Activated B cell treated with CpG ODN at 0.5 μM for 24 hours (primary cell): ENCODE results near the gene SRD5A3. TPM values are rescaled to one million over a fixed set of nuclear protein-coding genes. Genes with fewer than 3 reads are reported as not detected.

Experiments
- ATAC-seq: fragments of 200-7000 bp; cut with Tn5 transposase; one replicate; pipeline ENCODE4 v1.10.0; 2021; ENCODE audit warnings: low read depth, mild to moderate bottlenecking, moderate library complexity
- CTCF ChIA-PET: fragments of 350-600 bp; sonication (Branson Sonifier 250); formaldehyde crosslinking; loops from one replicate; lab custom pipeline; 2021; ENCODE audit warnings: antibody characterized with exemption; lab: Charles Lee
- POLR2A ChIA-PET: fragments of 350-600 bp; sonication (Branson Sonifier 250); formaldehyde crosslinking; loops from one replicate; lab custom pipeline; 2021; ENCODE audit warnings: antibody characterized with exemption; lab: Charles Lee
- DNase-seq: peaks from one replicate; pipeline ENCODE4 v3.0.0; 2022
- H3K27ac Mint-ChIP-seq: one replicate; pipeline ENCODE4 v1.8.0; 2020; ENCODE audit warnings: mixed read lengths
- H3K27me3 Mint-ChIP-seq: one replicate; pipeline ENCODE4 v1.8.0; 2021; ENCODE audit warnings: mixed read lengths
- H3K36me3 Mint-ChIP-seq: one replicate; pipeline ENCODE4 v1.8.0; 2021; ENCODE audit warnings: low read depth, mixed read lengths
- H3K4me1 Mint-ChIP-seq: one replicate; pipeline ENCODE4 v1.8.0; 2021; ENCODE audit warnings: mixed read lengths
- H3K4me3 Mint-ChIP-seq: one replicate; pipeline ENCODE4 v1.8.0; 2020; ENCODE audit warnings: mild to moderate bottlenecking, mixed read lengths
- H3K9me3 Mint-ChIP-seq: one replicate; pipeline ENCODE4 v1.8.0; 2020; ENCODE audit warnings: mixed read lengths
- CTCF ChIP-seq: fragments of 200-600 bp; IDR thresholded peaks from one replicate; pipeline ENCODE4 v1.8.0; 2022; ENCODE audit warnings: antibody characterized with exemption, mild to moderate bottlenecking
- intact Hi-C: fragments of 100-400 bp; cut with micrococcal nuclease; formaldehyde crosslinking; loops from one replicate; pipeline ENCODE4 v1.15.1; 2024
- total RNA-seq: library from RNA; stranded (reverse); gene quantifications from 2 replicates; pipeline ENCODE4 v1.2.3, GENCODE V29; 2022

Gene SRD5A3
- total RNA-seq, 1 donor from 2014 or later, result 5.7 TPM

- no peaks in the 10 kb centered on the region for H3K9me3 Mint-ChIP-seq
- no peaks in the 10 kb centered on the region for H3K36me3 Mint-ChIP-seq
- no peak for DNase-seq
- intact Hi-C loops, result no loop called here
- ATAC-seq, result no peak
- H3K4me3 Mint-ChIP-seq, result no peak overlapping the region
- POLR2A ChIA-PET, result no interaction called here
- H3K4me1 Mint-ChIP-seq, result no peaks in the 10 kb centered on the region
- CTCF ChIA-PET, result no interaction called here
- no peak overlapping the region for H3K27ac Mint-ChIP-seq
- H3K27me3 Mint-ChIP-seq, result no peaks in the 10 kb centered on the region
- no peak for TF ChIP-seq CTCF
These were observed 35.5 kb downstream of the SRD5A3 start for GRCh38 chr4:55381502-55381901.

GRCh38 chr4:55382488-55383003 is 36.5 kb downstream of the SRD5A3 start:
- ATAC-seq, result no peak
- no peak overlapping the region for H3K4me3 Mint-ChIP-seq
- no peaks in the 10 kb centered on the region for H3K4me1 Mint-ChIP-seq
- CTCF ChIA-PET, result no interaction called here
- H3K9me3 Mint-ChIP-seq, result no peaks in the 10 kb centered on the region
- no peak for DNase-seq
- no peaks in the 10 kb centered on the region for H3K27me3 Mint-ChIP-seq
- intact Hi-C loops, result no loop called here
- H3K36me3 Mint-ChIP-seq, result no peaks in the 10 kb centered on the region
- POLR2A ChIA-PET, result no interaction called here
- TF ChIP-seq CTCF, result no peak
- H3K27ac Mint-ChIP-seq, result no peak overlapping the region

- ChIA-PET CTCF (no interaction called here), POLR2A (no interaction called here)
- H3K4me1 Mint-ChIP-seq, result no peaks in the 10 kb centered on the region
These were observed 39.2 kb downstream of the SRD5A3 start for GRCh38 chr4:55385201-55385649.

GRCh38 chr4:55386073-55386472 is 40.0 kb downstream of the SRD5A3 start:
- POLR2A ChIA-PET, result no interaction called here
- H3K36me3 Mint-ChIP-seq, result no peaks in the 10 kb centered on the region
- H3K4me3 Mint-ChIP-seq, result no peak overlapping the region
- no peak for TF ChIP-seq CTCF
- ATAC-seq, result peak; percentile 28
- DNase-seq, result no peak
- no peaks in the 10 kb centered on the region for H3K9me3 Mint-ChIP-seq
- intact Hi-C loops, result no loop called here
- CTCF ChIA-PET, result no interaction called here
- no peaks in the 10 kb centered on the region for H3K4me1 Mint-ChIP-seq
- no peaks in the 10 kb centered on the region for H3K27me3 Mint-ChIP-seq
- no peak overlapping the region for H3K27ac Mint-ChIP-seq

More at GRCh38 chr4:55385201-55385649, 39.2 kb downstream of the SRD5A3 start:
- DNase-seq (no peak), ATAC-seq (no peak)
- Mint-ChIP-seq H3K27ac (no peak overlapping the region), H3K27me3 (no peaks in the 10 kb centered on the region), H3K36me3 (no peaks in the 10 kb centered on the region), H3K4me3 (no peak overlapping the region), H3K9me3 (no peaks in the 10 kb centered on the region)
- TF ChIP-seq CTCF, result no peak
- intact Hi-C loops, result no loop called here

GRCh38 chr4:55386840-55387239 is 40.8 kb downstream of the SRD5A3 start:
- no peaks in the 10 kb centered on the region for H3K9me3 Mint-ChIP-seq
- intact Hi-C loops, result no loop called here
- no peak for ATAC-seq

More at GRCh38 chr4:55386840-55387239, 40.8 kb downstream of the SRD5A3 start:
- no peaks in the 10 kb centered on the region for H3K36me3 Mint-ChIP-seq
- no peaks in the 10 kb centered on the region for H3K27me3 Mint-ChIP-seq
- no peak for DNase-seq
- no peak overlapping the region for H3K4me3 Mint-ChIP-seq
- POLR2A ChIA-PET, result no interaction called here
- no peak for TF ChIP-seq CTCF
- no peak overlapping the region for H3K27ac Mint-ChIP-seq
- no peaks in the 10 kb centered on the region for H3K4me1 Mint-ChIP-seq
- CTCF ChIA-PET, result no interaction called here
